Measurements from ENCODE around the gene RNF20.

- TF ChIP-seq, protein P1, sequence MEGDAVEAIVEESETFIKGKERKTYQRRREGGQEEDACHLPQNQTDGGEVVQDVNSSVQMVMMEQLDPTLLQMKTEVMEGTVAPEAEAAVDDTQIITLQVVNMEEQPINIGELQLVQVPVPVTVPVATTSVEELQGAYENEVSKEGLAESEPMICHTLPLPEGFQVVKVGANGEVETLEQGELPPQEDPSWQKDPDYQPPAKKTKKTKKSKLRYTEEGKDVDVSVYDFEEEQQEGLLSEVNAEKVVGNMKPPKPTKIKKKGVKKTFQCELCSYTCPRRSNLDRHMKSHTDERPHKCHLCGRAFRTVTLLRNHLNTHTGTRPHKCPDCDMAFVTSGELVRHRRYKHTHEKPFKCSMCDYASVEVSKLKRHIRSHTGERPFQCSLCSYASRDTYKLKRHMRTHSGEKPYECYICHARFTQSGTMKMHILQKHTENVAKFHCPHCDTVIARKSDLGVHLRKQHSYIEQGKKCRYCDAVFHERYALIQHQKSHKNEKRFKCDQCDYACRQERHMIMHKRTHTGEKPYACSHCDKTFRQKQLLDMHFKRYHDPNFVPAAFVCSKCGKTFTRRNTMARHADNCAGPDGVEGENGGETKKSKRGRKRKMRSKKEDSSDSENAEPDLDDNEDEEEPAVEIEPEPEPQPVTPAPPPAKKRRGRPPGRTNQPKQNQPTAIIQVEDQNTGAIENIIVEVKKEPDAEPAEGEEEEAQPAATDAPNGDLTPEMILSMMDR (IDR thresholded peaks at IDR 0.05), result no peak
- no peak for TF ChIP-seq POLR2A (IDR thresholded peaks at IDR 0.05)
These were observed 37.8 kb upstream of the RNF20 start for GRCh38 chr9:101495810-101496209.

Measured in testis (tissue), 2 donors.